ENCODE results near the gene UGT2B10. TPM values are rescaled to one million over a fixed set of nuclear protein-coding genes. Genes with fewer than 3 reads are reported as not detected.

Gene UGT2B10
- total and polyA plus RNA-seq, 2 donors (not counting 3 experiments of a cell fraction or from before 2014, with no cell fraction given), result not detected

- H3K27ac ChIP-seq (ENCODE audit: insufficient read depth, low read depth, low read length), result no peak overlapping the region
- H3K79me2 ChIP-seq (ENCODE audit: control insufficient read depth, insufficient read depth, low read length), result no peaks in the 10 kb centered on the region
- no peaks in the 10 kb centered on the region for H3K9me1 ChIP-seq (replicated peaks; ENCODE audit: control insufficient read depth, extremely low read depth, insufficient read depth, low read length)
- FAIRE-seq (no peak), DNase-seq (ENCODE audit: low read depth, low spot score) (no peak)
- no peak overlapping the region for H3K4me2 ChIP-seq (ENCODE audit: insufficient read depth, low read length)
- H3K4me3 ChIP-seq (replicated peaks in 1 of 3; ENCODE audit: insufficient read depth in 1 of 3, low read depth in 1 of 3, low read length in 3 of 3), result no peak overlapping the region
- H3K9me3 ChIP-seq (replicated peaks; ENCODE audit: control insufficient read depth, insufficient read depth, low read length), result peaks cover 2% of the 10 kb centered on the region
- TF ChIP-seq EZH2 (IDR thresholded peaks at IDR 0.05; ENCODE audit: borderline replicate concordance, low read depth, low read length, severe bottlenecking), result no peak
- no peak for TF ChIP-seq MYC (IDR thresholded peaks at IDR 0.05; ENCODE audit: low read depth, low read length)
- no peak for TF ChIP-seq GATA2 (IDR thresholded peaks at IDR 0.05; ENCODE audit: insufficient read depth, insufficient read length, low read depth, low read length)
- TF ChIP-seq, protein P1, sequence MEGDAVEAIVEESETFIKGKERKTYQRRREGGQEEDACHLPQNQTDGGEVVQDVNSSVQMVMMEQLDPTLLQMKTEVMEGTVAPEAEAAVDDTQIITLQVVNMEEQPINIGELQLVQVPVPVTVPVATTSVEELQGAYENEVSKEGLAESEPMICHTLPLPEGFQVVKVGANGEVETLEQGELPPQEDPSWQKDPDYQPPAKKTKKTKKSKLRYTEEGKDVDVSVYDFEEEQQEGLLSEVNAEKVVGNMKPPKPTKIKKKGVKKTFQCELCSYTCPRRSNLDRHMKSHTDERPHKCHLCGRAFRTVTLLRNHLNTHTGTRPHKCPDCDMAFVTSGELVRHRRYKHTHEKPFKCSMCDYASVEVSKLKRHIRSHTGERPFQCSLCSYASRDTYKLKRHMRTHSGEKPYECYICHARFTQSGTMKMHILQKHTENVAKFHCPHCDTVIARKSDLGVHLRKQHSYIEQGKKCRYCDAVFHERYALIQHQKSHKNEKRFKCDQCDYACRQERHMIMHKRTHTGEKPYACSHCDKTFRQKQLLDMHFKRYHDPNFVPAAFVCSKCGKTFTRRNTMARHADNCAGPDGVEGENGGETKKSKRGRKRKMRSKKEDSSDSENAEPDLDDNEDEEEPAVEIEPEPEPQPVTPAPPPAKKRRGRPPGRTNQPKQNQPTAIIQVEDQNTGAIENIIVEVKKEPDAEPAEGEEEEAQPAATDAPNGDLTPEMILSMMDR (IDR thresholded peaks at IDR 0.05; ENCODE audit: extremely low read depth in 1 of 2, insufficient read depth in 1 of 2, low read depth in 1 of 2, low read length in 2 of 2), result no peak
- no peak for TF ChIP-seq MAX (IDR thresholded peaks at IDR 0.05; ENCODE audit: insufficient read depth, insufficient read length)
- no peak for TF ChIP-seq POLR2AphosphoS5 (IDR thresholded peaks at IDR 0.05; ENCODE audit: insufficient read depth, low read depth, low read length)
- no peak for TF ChIP-seq FOS (IDR thresholded peaks at IDR 0.05; ENCODE audit: borderline replicate concordance, insufficient read depth, low read length)
- TF ChIP-seq POLR2A (IDR thresholded peaks at IDR 0.05; ENCODE audit: low read depth, low read length), result no peak
- no peak for TF ChIP-seq JUN (IDR thresholded peaks at IDR 0.05; ENCODE audit: borderline replicate concordance, insufficient read depth, insufficient read length, low read depth)
- H2AFZ ChIP-seq (ENCODE audit: low read depth, low read length), result no peak overlapping the region
- no peaks in the 10 kb centered on the region for H4K20me1 ChIP-seq (replicated peaks; ENCODE audit: control insufficient read depth, extremely low read depth, insufficient read depth, low read length)
- POLR2A ChIA-PET, result no interaction called here
- H3K27me3 ChIP-seq (ENCODE audit: control insufficient read depth in 2 of 2, insufficient read depth in 2 of 2, low read length in 2 of 2), result no peaks in the 10 kb centered on the region
- intact Hi-C loops (cut with micrococcal nuclease) (no loop called here), dilution Hi-C loops (cut with MboI; ENCODE audit: extremely low pct_ligation_motif_present, low sequenced_read_pairs) (no loop called here)
- BruUV-seq (replicated peaks), result no TSS peak
- H3K4me1 ChIP-seq (ENCODE audit: control insufficient read depth, extremely low read depth, insufficient read depth, low read length), result no peaks in the 10 kb centered on the region
- H3K36me3 ChIP-seq (ENCODE audit: control insufficient read depth in 2 of 2, extremely low read depth in 1 of 2, insufficient read depth in 2 of 2, low read length in 2 of 2), result no peaks in the 10 kb centered on the region
- no peak overlapping the region for H3K9ac ChIP-seq (replicated peaks; ENCODE audit: extremely low read depth, insufficient read depth, low read length)
- CTCF ChIA-PET, result no interaction called here
Measured at GRCh38 chr4:68808060-68808459, 7.7 kb upstream of the UGT2B10 start.
